HCT116 (cell line): ENCODE results near the gene PMM1. TPM values are rescaled to one million over a fixed set of nuclear protein-coding genes. Genes with fewer than 3 reads are reported as not detected.

Source experiments
- ATAC-seq: fragments of 200-7000 bp; cut with Tn5 transposase; 2 replicates; pipeline ENCODE4 v1.9.1; 2020; ENCODE audit warnings: mild to moderate bottlenecking, moderate library complexity
- BruUV-seq: library from RNA; stranded (reverse); fragments of 400-500 nt; replicated peaks from 2 replicates; lab custom pipeline; 2021; lab: Mats Ljungman, UMichigan
- CTCF ChIA-PET: fragments of 300-600 bp; sonication (Branson Sonifier 250); formaldehyde crosslinking; loops from one replicate; lab custom pipeline; 2021; ENCODE audit warnings: antibody characterized with exemption; lab: Charles Lee
- POLR2A ChIA-PET: fragments of 300-600, 350-600 bp; sonication (Branson Sonifier 250); formaldehyde crosslinking; loops from one replicate; lab custom pipeline; 2021; ENCODE audit warnings: antibody characterized with exemption; lab: Charles Lee
- RAD21 ChIA-PET, 2 experiments: fragments of 300-600 bp; sonication (Branson Sonifier 250); formaldehyde crosslinking; loops; one replicate each; lab custom pipeline; 2023; ENCODE audit warnings: low total read pairs in 2 of 2; ENCODE audit not compliant: uncharacterized antibody in 2 of 2, unreplicated experiment in 2 of 2, low non-redundant PET in 1 of 2; lab: Charles Lee
- DNase-seq: peaks from one replicate; pipeline ENCODE4 v3.0.0-alpha.2; 2010; ENCODE audit warnings: low read depth, low spot score
- H2AFZ ChIP-seq: fragments of 200-600 bp; shearing (Covaris generic), sonication (generic); 2 replicates; pipeline ENCODE4 v1.6.1; 2017; ENCODE audit warnings: low read depth, mixed run types, mixed read lengths, antibody characterized with exemption, low read length; ENCODE audit not compliant: poor library complexity, severe bottlenecking
- H3K27ac ChIP-seq: 2 replicates; pipeline ENCODE4 v1.5.1; 2012; ENCODE audit warnings: low read depth, low read length
- H3K27me3 ChIP-seq: fragments of 200-600 bp; sonication (generic); 2 replicates; pipeline ENCODE4 v1.6.1; 2016; ENCODE audit warnings: mixed run types, low read length, mixed read lengths; ENCODE audit not compliant: insufficient read depth
- H3K36me3 ChIP-seq, 2 experiments: fragments of 200-500 bp in 1 of 2; fragments of 200-600 bp in 1 of 2; sonication (Bioruptor generic) in 1 of 2; sonication (generic) in 1 of 2; 2 replicates each; pipeline versions ENCODE4 v1.5.1 to v1.6.1; 2014 to 2016; ENCODE audit warnings: low read length in 2 of 2, inconsistent platforms in 1 of 2, mixed read lengths in 1 of 2, mixed run types in 1 of 2; ENCODE audit not compliant: insufficient read depth in 2 of 2, control insufficient read depth in 1 of 2
- H3K4me1 ChIP-seq, 2 experiments: fragments of 200-600 bp in 1 of 2; sonication (generic) in 1 of 2; 2 replicates each; pipeline versions ENCODE4 v1.5.1 to v1.6.1; 2012 to 2017; ENCODE audit warnings: low read length in 2 of 2, inconsistent platforms in 1 of 2, mild to moderate bottlenecking in 1 of 2, mixed read lengths in 1 of 2, mixed run types in 1 of 2, moderate library complexity in 1 of 2; ENCODE audit not compliant: insufficient read depth in 2 of 2, control insufficient read depth in 1 of 2
- H3K4me2 ChIP-seq: fragments of 200-600 bp; sonication (generic); 2 replicates; pipeline ENCODE4 v1.6.1; 2017; ENCODE audit warnings: mixed run types, low read length, mixed read lengths
- H3K4me3 ChIP-seq, 2 experiments: fragments of 200-600 bp in 1 of 2; sonication (generic) in 1 of 2; replicated peaks in 1 of 2; 2 replicates each; pipeline ENCODE4 v1.5.1; 2011 to 2016; ENCODE audit warnings: low read length in 2 of 2, control low read depth in 1 of 2, low read depth in 1 of 2, mild to moderate bottlenecking in 1 of 2, mixed read lengths in 1 of 2, mixed run types in 1 of 2
- H3K79me2 ChIP-seq: fragments of 200-600 bp; sonication (generic); 2 replicates; pipeline ENCODE4 v1.6.1; 2017; ENCODE audit warnings: mild to moderate bottlenecking, mixed run types, low read length, moderate library complexity, mixed read lengths; ENCODE audit not compliant: insufficient read depth
- H3K9ac ChIP-seq: fragments of 200-600 bp; sonication (generic); 2 replicates; pipeline ENCODE4 v1.6.1; 2016; ENCODE audit warnings: low read length, mixed read lengths
- H3K9me2 ChIP-seq: fragments of 200-600 bp; sonication (generic), shearing (Covaris generic); 2 replicates; pipeline ENCODE4 v1.6.1; 2017; ENCODE audit warnings: mixed run types, mild to moderate bottlenecking, moderate library complexity; ENCODE audit not compliant: insufficient read depth
- H3K9me3 ChIP-seq, 2 experiments: fragments of 200-500 bp in 1 of 2; fragments of 200-600 bp in 1 of 2; sonication (Bioruptor generic) in 1 of 2; sonication (generic) in 1 of 2; 2 replicates each; pipeline ENCODE4 v1.6.1; 2014 to 2017; ENCODE audit warnings: low read length in 2 of 2, mixed read lengths in 2 of 2, inconsistent platforms in 1 of 2, low read depth in 1 of 2, mild to moderate bottlenecking in 1 of 2, mixed run types in 1 of 2, moderate library complexity in 1 of 2; ENCODE audit not compliant: control insufficient read depth in 1 of 2, insufficient read depth in 1 of 2
- H4K20me1 ChIP-seq: fragments of 200-600 bp; sonication (generic), shearing (Covaris generic); 2 replicates; pipeline ENCODE4 v1.6.1; 2017; ENCODE audit warnings: mixed run types, mild to moderate bottlenecking, moderate library complexity; ENCODE audit not compliant: insufficient read depth
- CBX3 ChIP-seq: IDR thresholded peaks from 2 replicates; pipeline ENCODE4 v1.6.1; 2012; ENCODE audit warnings: low read depth
- CEBPB ChIP-seq: IDR thresholded peaks from 2 replicates; pipeline ENCODE4 v1.6.1; 2012; ENCODE audit warnings: low read depth
- CTCF ChIP-seq, 3 experiments: fragments of 200-600 bp in 1 of 3; sonication (generic) in 1 of 3; IDR thresholded peaks in 2 of 3; conservative IDR thresholded peaks in 1 of 3; 2 replicates each; pipeline ENCODE4 v1.5.1; 2012 to 2017; ENCODE audit warnings: low read depth in 2 of 3, low read length in 2 of 3, antibody characterized with exemption in 1 of 3, borderline replicate concordance in 1 of 3, control low read depth in 1 of 3, mild to moderate bottlenecking in 1 of 3, mixed read lengths in 1 of 3, mixed run types in 1 of 3, moderate library complexity in 1 of 3; ENCODE audit not compliant: insufficient read depth in 1 of 3
- EGR1 ChIP-seq: IDR thresholded peaks from 2 replicates; pipeline ENCODE4 v1.6.1; 2012; ENCODE audit warnings: low read depth
- ELF1 ChIP-seq: IDR thresholded peaks from 2 replicates; pipeline ENCODE4 v1.6.1; 2012; ENCODE audit warnings: low read depth, borderline replicate concordance
- EZH2 ChIP-seq: fragments of 200-600 bp; sonication (generic); IDR thresholded peaks from 2 replicates; pipeline ENCODE4 v1.6.1; 2017; ENCODE audit warnings: antibody characterized with exemption, mixed run types
- EZH2phosphoT487 ChIP-seq: fragments of 200-600 bp; IDR thresholded peaks from 2 replicates; pipeline ENCODE4 v1.6.1; 2018; ENCODE audit warnings: antibody characterized with exemption, borderline replicate concordance
- FOSL1 ChIP-seq: IDR thresholded peaks from 2 replicates; pipeline ENCODE4 v1.6.1; 2012; ENCODE audit warnings: low read depth
- MAX ChIP-seq: IDR thresholded peaks from 2 replicates; pipeline ENCODE4 v1.6.1; 2012
- POLR2A ChIP-seq: IDR thresholded peaks from 2 replicates; pipeline ENCODE4 v1.7.0; 2011; ENCODE audit warnings: borderline replicate concordance; ENCODE audit not compliant: insufficient read depth, insufficient read length; ENCODE audit errors: extremely low read depth
- RAD21 ChIP-seq: IDR thresholded peaks from 2 replicates; pipeline ENCODE4 v1.6.1; 2012; ENCODE audit warnings: low read depth, mild to moderate bottlenecking
- REST ChIP-seq: IDR thresholded peaks from 2 replicates; pipeline ENCODE4 v1.6.1; 2012; ENCODE audit warnings: low read depth
- SIN3A ChIP-seq: IDR thresholded peaks from 2 replicates; pipeline ENCODE4 v1.6.1; 2012; ENCODE audit warnings: low read depth
- SP1 ChIP-seq: IDR thresholded peaks from 2 replicates; pipeline ENCODE4 v1.6.1; 2012; ENCODE audit warnings: low read depth
- SRF ChIP-seq: IDR thresholded peaks from 2 replicates; pipeline ENCODE4 v1.6.1; 2012; ENCODE audit warnings: low read depth
- TCF7L2 ChIP-seq: IDR thresholded peaks from 2 replicates; pipeline ENCODE4 v1.7.0; 2011; ENCODE audit warnings: borderline replicate concordance, inconsistent platforms; ENCODE audit not compliant: insufficient read depth, insufficient read length; ENCODE audit errors: extremely low read depth
- YY1 ChIP-seq: IDR thresholded peaks from 2 replicates; pipeline ENCODE4 v1.6.1; 2011; ENCODE audit warnings: low read length, low read depth, moderate library complexity, mild to moderate bottlenecking; ENCODE audit not compliant: insufficient replicate concordance; ENCODE audit errors: extremely low read depth
- ZBTB33 ChIP-seq: IDR thresholded peaks from 2 replicates; pipeline ENCODE4 v1.6.1; 2011; ENCODE audit warnings: mild to moderate bottlenecking, low read length, moderate library complexity; ENCODE audit not compliant: insufficient replicate concordance; ENCODE audit errors: extremely low read depth
- ZFX ChIP-seq: fragments of 450-650 bp; IDR thresholded peaks from 2 replicates; pipeline ENCODE4 v1.6.1; 2017
- ZNF274 ChIP-seq: fragments of 200-500 bp; sonication (Bioruptor generic); IDR thresholded peaks from 2 replicates; pipeline ENCODE4 v1.6.1; 2014; ENCODE audit warnings: mild to moderate bottlenecking, low read depth, low read length, inconsistent platforms
- intact Hi-C: fragments of 100-400 bp; cut with micrococcal nuclease; formaldehyde crosslinking; loops from 2 replicates; pipeline ENCODE4 v1.10.0; 2022
- total RNA-seq: library from RNA; stranded (reverse); gene quantifications from one replicate; pipeline ENCODE4 v1.2.1, GENCODE V29; 2021; ENCODE audit not compliant: unreplicated experiment

The PMM1 gene
- total RNA-seq, 1 experiment from 2014 or later = 31.7 TPM

GRCh38 chr22:41638748-41639147 is 49.1 kb upstream of the PMM1 start (continued):
- no peak for TF ChIP-seq ZNF274

- H3K4me1 ChIP-seq = no peaks in the 10 kb centered on the region
- CTCF ChIA-PET = no interaction called here
- DNase-seq = no peak
- TF ChIP-seq RAD21 (no peak), CEBPB (no peak), TCF7L2 (no peak), CTCF (IDR thresholded peaks at IDR 0.05 in 2 of 3, conservative IDR thresholded peaks at IDR 0.05 in 1 of 3; ENCODE audit: borderline replicate concordance in 1 of 3, insufficient read depth in 1 of 3, low read depth in 2 of 3, low read length in 2 of 3) (no peak), YY1 (no peak), ELF1 (no peak), CBX3 (no peak), MAX (no peak), REST (no peak), ZNF274 (no peak), EGR1 (no peak), EZH2 (no peak), ZFX (no peak), SIN3A (no peak), SP1 (no peak), EZH2phosphoT487 (no peak), SRF (no peak), ZBTB33 (no peak), FOSL1 (no peak), POLR2A (no peak)
- TF ChIP-seq, all 23 proteins: peak for 0
- Histone ChIP-seq H3K4me3 (no peak overlapping the region), H3K27ac (no peak overlapping the region), H3K9me2 (no peaks in the 10 kb centered on the region), H4K20me1 (peaks cover 10% of the 10 kb centered on the region; the same call in 1 of the 2 replicates), H2AFZ (no peak overlapping the region), H3K79me2 (peaks cover 99% of the 10 kb centered on the region), H3K9me3 (no peaks in the 10 kb centered on the region), H3K36me3 (peaks cover 73 to 76% of the 10 kb centered on the region in 2 experiments), H3K9ac (no peak overlapping the region), H3K4me2 (no peak overlapping the region), H3K27me3 (no peaks in the 10 kb centered on the region)
- POLR2A ChIA-PET = no interaction called here
- intact Hi-C loops = no loop called here
- RAD21 ChIA-PET = no interaction called here
- no TSS peak for BruUV-seq
- ATAC-seq = no peak
These were observed 48.5 kb upstream of the PMM1 start for GRCh38 chr22:41638124-41638523.
